KOPT-K1 (cell line): ENCODE data around the gene PPIL6.

Experiments
- H3K27ac ChIP-seq: fragments of 200-600 bp; sonication (generic); 2 replicates; pipeline ENCODE4 v1.5.1; 2016; ENCODE audit warnings: antibody characterized with exemption, mild to moderate bottlenecking, low read depth, low read length; ENCODE audit not compliant: poor library complexity, severe bottlenecking
- H3K36me3 ChIP-seq: fragments of 200-600 bp; sonication (generic); 2 replicates; pipeline ENCODE4 v1.5.1; 2017; ENCODE audit warnings: antibody characterized with exemption, mild to moderate bottlenecking, low read length, moderate library complexity; ENCODE audit not compliant: insufficient read depth
- H3K9me3 ChIP-seq: fragments of 200-600 bp; sonication (generic); 2 replicates; pipeline ENCODE4 v1.5.1; 2017; ENCODE audit warnings: antibody characterized with exemption, low read length, mild to moderate bottlenecking; ENCODE audit not compliant: insufficient read depth, poor library complexity, severe bottlenecking

The PPIL6 gene

DNA sequence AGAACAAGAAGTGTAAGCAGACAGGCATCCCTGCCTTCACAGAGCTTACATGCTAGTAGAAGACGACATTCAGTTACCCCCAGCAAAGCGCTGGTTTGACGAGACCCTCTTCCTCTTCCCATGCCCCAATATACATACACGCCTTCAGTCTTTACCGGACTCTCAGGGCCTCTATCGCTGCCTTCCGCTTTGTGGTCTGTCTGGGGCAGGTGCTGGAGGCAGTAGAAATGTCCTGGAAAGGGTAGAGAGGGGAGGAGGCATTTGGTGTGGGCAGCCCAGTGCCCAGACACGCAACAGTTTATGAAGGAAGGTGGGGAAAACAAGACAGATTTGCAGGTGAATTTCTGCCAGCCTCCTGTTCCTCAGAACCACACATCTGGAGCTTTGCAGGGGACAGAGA, 6.1 kb upstream of the PPIL6 start:
- Histone ChIP-seq H3K36me3 (peaks cover 59% of the 10 kb centered on the region), H3K9me3 (no peaks in the 10 kb centered on the region), H3K27ac (no peak overlapping the region)

GRCh38 chr6:109446072-109446471, 5.6 kb upstream of the PPIL6 start:
- Histone ChIP-seq H3K36me3 (peaks cover 57% of the 10 kb centered on the region), H3K27ac (no peak overlapping the region)

GRCh38 chr6:109445382-109445781, 5.0 kb upstream of the PPIL6 start:
- peaks cover 57% of the 10 kb centered on the region for H3K36me3 ChIP-seq
- H3K9me3 ChIP-seq, result no peaks in the 10 kb centered on the region
- H3K27ac ChIP-seq, result no peak overlapping the region

More at GRCh38 chr6:109446072-109446471, 5.6 kb upstream of the PPIL6 start:
- H3K9me3 ChIP-seq, result no peaks in the 10 kb centered on the region

DNA sequence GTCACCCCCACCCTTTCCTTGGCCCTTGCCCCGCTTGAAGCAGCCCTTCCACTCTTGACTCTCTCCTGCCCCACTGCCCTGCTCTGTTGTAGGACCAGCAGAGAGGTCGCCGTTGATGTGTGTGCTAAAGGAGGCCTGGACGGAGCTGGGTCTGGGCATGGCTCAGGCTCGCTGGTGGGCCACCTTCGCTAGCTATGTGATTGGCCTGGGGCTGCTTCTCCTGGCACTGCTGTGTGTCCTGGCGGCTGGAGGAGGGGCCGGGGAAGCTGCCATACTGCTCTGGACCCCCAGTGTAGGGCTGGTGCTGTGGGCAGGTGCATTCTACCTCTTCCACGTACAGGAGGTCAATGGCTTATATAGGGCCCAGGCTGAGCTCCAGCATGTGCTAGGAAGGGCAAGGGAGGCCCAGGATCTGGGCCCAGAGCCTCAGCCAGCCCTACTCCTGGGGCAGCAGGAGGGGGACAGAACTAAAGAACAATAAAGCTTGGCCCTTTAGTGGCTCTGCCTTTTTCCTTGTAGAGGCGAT, 3.1 kb upstream of the PPIL6 start:
- no peak overlapping the region for H3K27ac ChIP-seq
- H3K9me3 ChIP-seq, result no peaks in the 10 kb centered on the region
- peaks cover 57% of the 10 kb centered on the region for H3K36me3 ChIP-seq

DNA sequence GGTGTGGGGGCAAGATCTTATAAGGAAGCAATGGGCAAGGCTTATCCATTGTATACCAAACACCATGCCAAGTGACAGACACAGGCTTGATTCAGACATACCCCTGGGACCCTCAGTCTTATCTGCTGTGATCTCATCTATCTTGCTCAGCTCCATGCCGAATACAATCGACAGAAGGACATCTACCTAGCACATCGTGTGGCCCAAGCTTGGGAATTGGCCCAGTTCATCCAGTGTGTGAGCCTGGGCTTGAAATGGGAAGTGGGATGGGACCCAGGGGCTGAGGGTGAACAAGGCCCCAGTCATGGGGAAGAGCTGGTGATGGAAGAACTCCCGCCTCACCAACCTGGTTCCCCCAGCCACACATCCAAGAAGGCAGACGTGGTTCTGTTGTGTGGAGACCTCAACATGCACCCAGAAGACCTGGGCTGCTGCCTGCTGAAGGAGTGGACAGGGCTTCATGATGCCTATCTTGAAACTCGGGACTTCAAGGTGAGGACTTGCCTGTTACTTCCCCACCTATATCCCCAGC, 2.0 kb upstream of the PPIL6 start:
- H3K27ac ChIP-seq, result no peak overlapping the region
- H3K9me3 ChIP-seq, result no peaks in the 10 kb centered on the region

DNA sequence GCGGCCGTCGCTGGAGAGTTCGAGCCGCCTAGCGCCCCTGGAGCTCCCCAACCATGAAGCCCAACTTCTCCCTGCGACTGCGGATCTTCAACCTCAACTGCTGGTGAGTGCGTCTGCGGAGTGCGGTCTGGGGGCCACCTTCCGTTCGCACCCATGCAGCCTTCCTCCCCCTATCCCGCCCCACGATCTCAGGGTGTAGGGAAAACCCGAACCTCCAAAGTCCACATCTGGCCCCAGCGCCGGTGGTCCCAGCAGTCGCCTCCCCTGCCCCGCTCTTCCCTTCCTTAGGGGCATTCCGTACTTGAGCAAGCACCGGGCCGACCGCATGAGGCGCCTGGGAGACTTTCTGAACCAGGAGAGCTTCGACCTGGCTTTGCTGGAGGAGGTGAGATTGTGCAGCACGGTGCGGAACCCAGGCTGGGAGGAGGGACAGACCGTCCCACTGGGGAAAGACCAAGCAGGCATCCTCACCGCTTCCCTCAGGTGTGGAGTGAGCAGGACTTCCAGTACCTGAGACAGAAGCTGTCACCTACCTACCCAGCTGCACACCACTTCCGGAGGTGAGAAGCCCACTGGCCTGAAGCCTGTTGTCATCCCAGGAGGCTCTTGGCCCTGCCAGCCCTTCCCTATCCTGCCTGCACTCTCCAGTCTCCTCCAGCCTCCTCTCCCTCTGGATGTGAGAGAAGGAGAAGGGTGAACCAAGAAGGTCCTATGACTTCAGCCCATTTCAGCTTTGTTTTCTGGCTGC, 815 bp upstream of the PPIL6 start:
- H3K27ac ChIP-seq, result peak overlapping the region; percentile 87

More for the DNA sequence above, 2.0 kb upstream of the PPIL6 start:
- peaks cover 57% of the 10 kb centered on the region for H3K36me3 ChIP-seq

GRCh38 chr6:109436041-109436440, 4.4 kb downstream of the PPIL6 start:
- Histone ChIP-seq H3K27ac (no peak overlapping the region), H3K9me3 (no peaks in the 10 kb centered on the region), H3K36me3 (no peaks in the 10 kb centered on the region)

More for the DNA sequence above, 815 bp upstream of the PPIL6 start:
- H3K9me3 ChIP-seq, result no peaks in the 10 kb centered on the region
- peaks cover 46% of the 10 kb centered on the region for H3K36me3 ChIP-seq

GRCh38 chr6:109434456-109434855, 6.0 kb downstream of the PPIL6 start:
- H3K9me3 ChIP-seq, result no peaks in the 10 kb centered on the region
- no peaks in the 10 kb centered on the region for H3K36me3 ChIP-seq
- no peak overlapping the region for H3K27ac ChIP-seq

DNA sequence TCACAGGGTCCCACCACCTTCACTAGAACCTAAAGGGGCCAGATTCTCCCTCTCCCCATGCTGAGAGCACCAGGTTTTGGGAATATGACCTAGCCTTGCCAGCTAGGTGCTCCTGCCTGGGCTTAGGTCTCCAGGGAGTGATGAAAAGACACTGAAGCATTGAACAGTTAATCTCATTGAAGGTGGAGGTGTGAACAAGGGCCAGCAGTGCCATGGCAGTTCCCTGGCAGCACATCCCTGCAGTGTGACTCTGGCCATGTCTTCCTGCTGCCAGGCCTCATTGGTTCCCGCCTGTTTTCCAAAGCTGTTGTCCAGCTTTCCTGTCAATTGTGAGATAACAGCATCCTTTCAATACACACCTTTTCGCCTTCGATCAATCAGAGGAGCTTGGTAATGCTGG, 10.9 kb downstream of the PPIL6 start:
- no peak overlapping the region for H3K27ac ChIP-seq
- H3K36me3 ChIP-seq, result no peaks in the 10 kb centered on the region
- no peaks in the 10 kb centered on the region for H3K9me3 ChIP-seq

- no peak overlapping the region for H3K27ac ChIP-seq
Measured at GRCh38 chr6:109428889-109429477, 11.4 kb downstream of the PPIL6 start.

GRCh38 chr6:109424946-109425345, 15.5 kb downstream of the PPIL6 start:
- Histone ChIP-seq H3K27ac (no peak overlapping the region), H3K36me3 (no peaks in the 10 kb centered on the region), H3K9me3 (no peaks in the 10 kb centered on the region)

More at GRCh38 chr6:109428889-109429477, 11.4 kb downstream of the PPIL6 start:
- H3K9me3 ChIP-seq, result no peaks in the 10 kb centered on the region
- H3K36me3 ChIP-seq, result no peaks in the 10 kb centered on the region

DNA sequence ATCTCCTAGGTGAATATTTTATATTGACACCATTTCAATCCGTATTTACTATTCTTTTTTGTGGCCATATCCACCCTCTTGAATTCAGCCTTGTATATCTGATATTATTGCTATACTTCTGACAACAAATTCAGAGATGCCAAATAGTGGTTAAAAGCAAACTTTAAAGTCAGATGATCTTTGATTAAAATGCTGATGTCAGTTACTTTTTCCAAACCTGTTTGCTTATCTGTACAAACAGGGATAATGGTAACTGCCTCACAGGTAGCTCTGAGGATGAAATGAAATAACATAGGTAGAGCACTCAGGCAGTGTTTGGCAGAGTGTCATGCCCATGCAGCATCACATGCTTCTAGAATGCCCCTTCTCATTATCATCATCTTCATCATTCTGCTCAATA, 19.2 kb downstream of the PPIL6 start:
- H3K27ac ChIP-seq, result no peak overlapping the region
- H3K9me3 ChIP-seq, result no peaks in the 10 kb centered on the region
- H3K36me3 ChIP-seq, result no peaks in the 10 kb centered on the region

DNA sequence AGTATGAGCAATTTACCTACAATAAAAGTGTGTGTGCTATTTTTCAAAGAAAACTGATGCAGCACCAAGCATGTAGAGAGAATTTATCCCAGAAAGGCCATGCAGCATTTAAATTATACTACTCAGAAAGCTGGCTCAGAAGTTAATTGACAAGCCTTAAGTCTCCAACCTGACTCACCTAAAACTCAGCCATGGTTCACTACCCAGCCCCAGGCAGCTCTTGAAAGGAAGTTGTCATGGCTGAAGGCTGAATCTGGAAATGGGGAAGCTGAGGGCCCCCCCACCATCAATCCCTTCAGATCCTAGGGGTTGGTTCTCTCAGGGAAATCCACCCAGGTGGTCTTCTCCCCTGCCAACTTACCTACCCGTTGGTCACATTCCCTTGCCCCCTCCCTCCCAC, 19.7 kb downstream of the PPIL6 start:
- Histone ChIP-seq H3K27ac (no peak overlapping the region), H3K36me3 (no peaks in the 10 kb centered on the region)

GRCh38 chr6:109417646-109418045, 22.8 kb downstream of the PPIL6 start:
- Histone ChIP-seq H3K27ac (no peak overlapping the region), H3K36me3 (no peaks in the 10 kb centered on the region), H3K9me3 (no peaks in the 10 kb centered on the region)

More for the DNA sequence above, 19.7 kb downstream of the PPIL6 start:
- no peaks in the 10 kb centered on the region for H3K9me3 ChIP-seq

- H3K9me3 ChIP-seq, result no peaks in the 10 kb centered on the region
- no peak overlapping the region for H3K27ac ChIP-seq
- no peaks in the 10 kb centered on the region for H3K36me3 ChIP-seq
Measured at GRCh38 chr6:109411034-109411433, 29.4 kb downstream of the PPIL6 start.
